VCaP (cell line): ENCODE results near the gene ARHGAP8.
"Not testable (repeated sequence)": the region's sequence is repeated elsewhere in the genome, so short reads cannot be mapped to it uniquely, and the experiment has no call there.

ENCODE experiments used
- H3K27ac ChIP-seq: fragments of 450-650 bp; 2 replicates; pipeline ENCODE4 v1.5.1; 2017
- CTCF ChIP-seq: fragments of 450-650 bp; conservative IDR thresholded peaks from 2 replicates; pipeline ENCODE4 v1.5.1; 2017; ENCODE audit warnings: mild to moderate bottlenecking, moderate library complexity

The ARHGAP8 gene

GRCh38 chr22:44787832-44788231 is 35.5 kb downstream of the ARHGAP8 start:
- H3K27ac ChIP-seq = no peak overlapping the region
- no peak for TF ChIP-seq CTCF

- TF ChIP-seq CTCF = no peak
- peak overlapping the region; percentile 10; the same call in 1 of the 2 replicates for H3K27ac ChIP-seq
Measured at GRCh38 chr22:44793106-44793505, 40.7 kb downstream of the ARHGAP8 start.

- H3K27ac ChIP-seq = peak overlapping the region; percentile 10; the same call in 1 of the 2 replicates
- no peak for TF ChIP-seq CTCF
Measured at GRCh38 chr22:44793506-44794172, 41.3 kb downstream of the ARHGAP8 start.

GRCh38 chr22:44795701-44796630 is 43.6 kb downstream of the ARHGAP8 start:
- TF ChIP-seq CTCF = no peak
- H3K27ac ChIP-seq = peak overlapping the region; percentile 55

- H3K27ac ChIP-seq = peak overlapping the region; percentile 55
- TF ChIP-seq CTCF = no peak
Measured at GRCh38 chr22:44797181-44797725, 44.9 kb downstream of the ARHGAP8 start.

GRCh38 chr22:44799077-44799945 is 46.9 kb downstream of the ARHGAP8 start:
- no peak for TF ChIP-seq CTCF
- peak overlapping the region; percentile 55 for H3K27ac ChIP-seq

- H3K27ac ChIP-seq = not testable (repeated sequence)
Measured at GRCh38 chr22:44799946-44800634, 47.7 kb downstream of the ARHGAP8 start.
